ENCODE data around the gene NEGR1. TPM values are rescaled to one million over a fixed set of nuclear protein-coding genes. Genes with fewer than 3 reads are reported as not detected.

The NEGR1 gene
- total RNA-seq, 2 experiments from 2014 or later, result not detected

GRCh38 chr1:72140222-72140621, 142.1 kb downstream of the NEGR1 start:
- CTCF ChIA-PET, result no interaction called here
- no peaks in the 10 kb centered on the region for H3K36me3 Mint-ChIP-seq (ENCODE audit: low read depth)

GRCh38 chr1:72137656-72138055, 144.7 kb downstream of the NEGR1 start:
- TF ChIP-seq, protein P1, sequence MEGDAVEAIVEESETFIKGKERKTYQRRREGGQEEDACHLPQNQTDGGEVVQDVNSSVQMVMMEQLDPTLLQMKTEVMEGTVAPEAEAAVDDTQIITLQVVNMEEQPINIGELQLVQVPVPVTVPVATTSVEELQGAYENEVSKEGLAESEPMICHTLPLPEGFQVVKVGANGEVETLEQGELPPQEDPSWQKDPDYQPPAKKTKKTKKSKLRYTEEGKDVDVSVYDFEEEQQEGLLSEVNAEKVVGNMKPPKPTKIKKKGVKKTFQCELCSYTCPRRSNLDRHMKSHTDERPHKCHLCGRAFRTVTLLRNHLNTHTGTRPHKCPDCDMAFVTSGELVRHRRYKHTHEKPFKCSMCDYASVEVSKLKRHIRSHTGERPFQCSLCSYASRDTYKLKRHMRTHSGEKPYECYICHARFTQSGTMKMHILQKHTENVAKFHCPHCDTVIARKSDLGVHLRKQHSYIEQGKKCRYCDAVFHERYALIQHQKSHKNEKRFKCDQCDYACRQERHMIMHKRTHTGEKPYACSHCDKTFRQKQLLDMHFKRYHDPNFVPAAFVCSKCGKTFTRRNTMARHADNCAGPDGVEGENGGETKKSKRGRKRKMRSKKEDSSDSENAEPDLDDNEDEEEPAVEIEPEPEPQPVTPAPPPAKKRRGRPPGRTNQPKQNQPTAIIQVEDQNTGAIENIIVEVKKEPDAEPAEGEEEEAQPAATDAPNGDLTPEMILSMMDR (IDR thresholded peaks at IDR 0.05), result no peak
- Mint-ChIP-seq H3K4me1 (ENCODE audit: low read depth) (no peaks in the 10 kb centered on the region), H3K27me3 (no peaks in the 10 kb centered on the region), H3K36me3 (ENCODE audit: low read depth) (no peaks in the 10 kb centered on the region), H3K4me3 (no peak overlapping the region), H3K9me3 (peaks cover 5% of the 10 kb centered on the region), H3K27ac (no peak overlapping the region)
- POLR2A ChIA-PET, result no interaction called here
- CTCF ChIA-PET, result no interaction called here
- intact Hi-C loops (cut with micrococcal nuclease), result no loop called here
- DNase-seq (no peak), ATAC-seq (no peak)

More at GRCh38 chr1:72140222-72140621, 142.1 kb downstream of the NEGR1 start:
- Mint-ChIP-seq H3K27me3 (no peaks in the 10 kb centered on the region), H3K9me3 (peaks cover 5% of the 10 kb centered on the region), H3K4me3 (no peak overlapping the region), H3K4me1 (ENCODE audit: low read depth) (no peaks in the 10 kb centered on the region), H3K27ac (no peak overlapping the region)
- POLR2A ChIA-PET, result no interaction called here
- TF ChIP-seq, protein P1 (IDR thresholded peaks at IDR 0.05), result no peak
- intact Hi-C loops (cut with micrococcal nuclease), result no loop called here
- no peak for ATAC-seq
- no peak for DNase-seq

DNA sequence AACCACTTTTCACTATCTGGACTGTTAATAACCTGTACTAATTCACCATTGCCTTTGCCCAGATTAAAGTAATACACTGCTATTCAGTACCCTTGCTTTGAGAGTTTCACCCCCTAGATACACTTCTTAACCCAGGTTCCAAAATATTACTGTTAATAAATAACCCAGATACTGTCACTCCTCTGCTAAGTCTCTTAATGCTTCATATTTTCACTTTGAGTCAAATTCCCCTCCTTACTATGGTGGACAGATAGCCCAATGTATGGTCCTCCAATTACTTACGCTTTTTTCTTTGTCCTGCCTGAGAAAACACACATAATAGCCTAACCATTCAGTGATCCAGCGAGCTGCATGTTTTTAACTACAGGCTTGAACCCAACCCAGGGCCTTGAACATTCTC, 152.5 kb downstream of the NEGR1 start:
- no peaks in the 10 kb centered on the region for H3K9me3 Mint-ChIP-seq
- H3K36me3 Mint-ChIP-seq (ENCODE audit: low read depth), result no peaks in the 10 kb centered on the region
- H3K27me3 Mint-ChIP-seq, result no peaks in the 10 kb centered on the region
- H3K4me1 Mint-ChIP-seq (ENCODE audit: low read depth), result no peaks in the 10 kb centered on the region
- CTCF ChIA-PET, result no interaction called here
- POLR2A ChIA-PET, result no interaction called here
- TF ChIP-seq, protein P1 (IDR thresholded peaks at IDR 0.05), result no peak
- no peak for ATAC-seq
- no peak for DNase-seq
- H3K27ac Mint-ChIP-seq, result no peak overlapping the region
- intact Hi-C loops (cut with micrococcal nuclease), result no loop called here
- no peak overlapping the region for H3K4me3 Mint-ChIP-seq

- Mint-ChIP-seq H3K27ac (no peak overlapping the region), H3K4me1 (ENCODE audit: low read depth) (no peaks in the 10 kb centered on the region)
- CTCF ChIA-PET, result no interaction called here
Observed at GRCh38 chr1:72122099-72122880, 160.0 kb downstream of the NEGR1 start.

GRCh38 chr1:72119491-72119890, 162.8 kb downstream of the NEGR1 start:
- Mint-ChIP-seq H3K36me3 (ENCODE audit: low read depth) (no peaks in the 10 kb centered on the region), H3K27ac (no peak overlapping the region), H3K27me3 (no peaks in the 10 kb centered on the region), H3K4me1 (ENCODE audit: low read depth) (no peaks in the 10 kb centered on the region), H3K9me3 (no peaks in the 10 kb centered on the region), H3K4me3 (no peak overlapping the region)
- TF ChIP-seq, protein P1 (IDR thresholded peaks at IDR 0.05), result no peak
- CTCF ChIA-PET, result no interaction called here
- DNase-seq, result no peak
- ATAC-seq, result no peak
- POLR2A ChIA-PET, result no interaction called here
- intact Hi-C loops (cut with micrococcal nuclease), result no loop called here

More at GRCh38 chr1:72122099-72122880, 160.0 kb downstream of the NEGR1 start:
- no peaks in the 10 kb centered on the region for H3K9me3 Mint-ChIP-seq
- TF ChIP-seq, protein P1 (IDR thresholded peaks at IDR 0.05), result no peak
- H3K4me3 Mint-ChIP-seq, result no peak overlapping the region
- DNase-seq (no peak), ATAC-seq (no peak)
- no peaks in the 10 kb centered on the region for H3K36me3 Mint-ChIP-seq (ENCODE audit: low read depth)
- intact Hi-C loops (cut with micrococcal nuclease), result no loop called here
- no peaks in the 10 kb centered on the region for H3K27me3 Mint-ChIP-seq
- POLR2A ChIA-PET, result no interaction called here
